ENCODE data around the gene FGD5. TPM values are rescaled to one million over a fixed set of nuclear protein-coding genes. Genes with fewer than 3 reads are reported as not detected.

The FGD5 gene
- polyA plus RNA-seq, 1 donor (not counting 4 experiments of a cell fraction or from before 2014, with no cell fraction given) = not detected

- H3K4me3 ChIP-seq (ENCODE audit: control insufficient read depth in 2 of 3, extremely low read depth in 1 of 3, insufficient read depth in 2 of 3, low read depth in 1 of 3, low read length in 3 of 3) = no peak overlapping the region
- H3K9ac ChIP-seq (ENCODE audit: control insufficient read depth, extremely low read depth, insufficient read depth, low read length) = no peak overlapping the region
- no peaks in the 10 kb centered on the region for H3K27me3 ChIP-seq (ENCODE audit: control insufficient read depth, extremely low read depth, insufficient read depth, low read length)
- no peaks in the 10 kb centered on the region for H3K9me1 ChIP-seq (ENCODE audit: control insufficient read depth, extremely low read depth, insufficient read depth, low read length)
- H3K79me2 ChIP-seq (ENCODE audit: control insufficient read depth, insufficient read depth, low read length) = peaks cover 12% of the 10 kb centered on the region
- dilution Hi-C loops (cut with MboI; ENCODE audit: extremely low pct_ligation_motif_present, low sequenced_read_pairs) = no loop called here
- H3K27ac ChIP-seq (ENCODE audit: control insufficient read depth, insufficient read depth, low read length) = no peak overlapping the region
- no peak overlapping the region for H3K4me2 ChIP-seq (ENCODE audit: control insufficient read depth, extremely low read depth, insufficient read depth, low read depth, low read length)
- no peak for TF ChIP-seq CTCF (optimal IDR thresholded peaks at IDR 0.05 in 1 of 3, IDR thresholded peaks at IDR 0.05 in 1 of 3, conservative IDR thresholded peaks at IDR 0.05 in 1 of 3; ENCODE audit: extremely low read depth in 1 of 3, insufficient read depth in 2 of 3, low read length in 3 of 3)
- no peak for TF ChIP-seq EZH2 (IDR thresholded peaks at IDR 0.05; ENCODE audit: low read length)
- peaks cover 0 to 4% of the 10 kb centered on the region in 2 experiments for H3K36me3 ChIP-seq (ENCODE audit: control insufficient read depth in 2 of 2, extremely low read depth in 1 of 2, insufficient read depth in 2 of 2, low read length in 2 of 2)
- no peaks in the 10 kb centered on the region for H3K9me3 ChIP-seq (ENCODE audit: control insufficient read depth, low read depth, low read length)
- DNase-seq (ENCODE audit: low read depth, low spot score) (peak; percentile 32), FAIRE-seq (peak; percentile 67)
- peaks cover 6% of the 10 kb centered on the region for H3K4me1 ChIP-seq (ENCODE audit: control insufficient read depth, extremely low read depth, insufficient read depth, low read length)
- H4K20me1 ChIP-seq (ENCODE audit: control insufficient read depth, extremely low read depth, insufficient read depth, low read length) = no peaks in the 10 kb centered on the region
- no peak overlapping the region for H2AFZ ChIP-seq (ENCODE audit: control insufficient read depth, low read length)
These were observed 144.0 kb downstream of the FGD5 start for GRCh38 chr3:14962762-14963161.

- TF ChIP-seq CTCF (optimal IDR thresholded peaks at IDR 0.05 in 1 of 3, IDR thresholded peaks at IDR 0.05 in 1 of 3, conservative IDR thresholded peaks at IDR 0.05 in 1 of 3; ENCODE audit: extremely low read depth in 1 of 3, insufficient read depth in 2 of 3, low read length in 3 of 3) = no peak
- no peak for TF ChIP-seq EZH2 (IDR thresholded peaks at IDR 0.05; ENCODE audit: low read length)
- H3K4me2 ChIP-seq (ENCODE audit: control insufficient read depth, extremely low read depth, insufficient read depth, low read depth, low read length) = no peak overlapping the region
- H3K9me1 ChIP-seq (ENCODE audit: control insufficient read depth, extremely low read depth, insufficient read depth, low read length) = no peaks in the 10 kb centered on the region
- no peaks in the 10 kb centered on the region for H3K9me3 ChIP-seq (ENCODE audit: control insufficient read depth, low read depth, low read length)
- H2AFZ ChIP-seq (ENCODE audit: control insufficient read depth, low read length) = no peak overlapping the region
- H3K27me3 ChIP-seq (ENCODE audit: control insufficient read depth, extremely low read depth, insufficient read depth, low read length) = no peaks in the 10 kb centered on the region
- peaks cover 12% of the 10 kb centered on the region for H3K79me2 ChIP-seq (ENCODE audit: control insufficient read depth, insufficient read depth, low read length)
- H3K4me1 ChIP-seq (ENCODE audit: control insufficient read depth, extremely low read depth, insufficient read depth, low read length) = peaks cover 6% of the 10 kb centered on the region
- DNase-seq (ENCODE audit: low read depth, low spot score) (no peak), FAIRE-seq (no peak)
- H3K36me3 ChIP-seq (ENCODE audit: control insufficient read depth in 2 of 2, extremely low read depth in 1 of 2, insufficient read depth in 2 of 2, low read length in 2 of 2) = peaks cover 0 to 2% of the 10 kb centered on the region in 2 experiments
- no peak overlapping the region for H3K27ac ChIP-seq (ENCODE audit: control insufficient read depth, insufficient read depth, low read length)
- no peak overlapping the region for H3K9ac ChIP-seq (ENCODE audit: control insufficient read depth, extremely low read depth, insufficient read depth, low read length)
- H4K20me1 ChIP-seq (ENCODE audit: control insufficient read depth, extremely low read depth, insufficient read depth, low read length) = no peaks in the 10 kb centered on the region
- dilution Hi-C loops (cut with MboI; ENCODE audit: extremely low pct_ligation_motif_present, low sequenced_read_pairs) = no loop called here
- no peak overlapping the region for H3K4me3 ChIP-seq (ENCODE audit: control insufficient read depth in 2 of 3, extremely low read depth in 1 of 3, insufficient read depth in 2 of 3, low read depth in 1 of 3, low read length in 3 of 3)
These were observed 148.5 kb downstream of the FGD5 start for GRCh38 chr3:14967285-14967684.

All from keratinocyte (primary cell).